HepG2 (cell line): ENCODE results near the gene ASPRV1. TPM values are rescaled to one million over a fixed set of nuclear protein-coding genes. Genes with fewer than 3 reads are reported as not detected.

ENCODE experiments used
- ATF4 ChIP-seq, 2 experiments: fragments of 450-650 bp in 1 of 2; sonication (generic) in 1 of 2; formaldehyde crosslinking; IDR thresholded peaks; 2 replicates each; pipeline versions ENCODE4 v1.5.0 to v1.8.0; 2020 to 2022; ENCODE audit warnings: mild to moderate bottlenecking in 1 of 2, missing genetic modification reagents in 1 of 2
- CBFB ChIP-seq: sonication (generic); formaldehyde crosslinking; IDR thresholded peaks from 2 replicates; pipeline ENCODE4 v1.4.0; 2020; ENCODE audit warnings: missing genetic modification reagents
- HNF1A ChIP-seq, 2 experiments: sonication (generic) in 1 of 2; formaldehyde crosslinking in 1 of 2; IDR thresholded peaks; 2 replicates each; pipeline versions ENCODE4 v1.4.0 to v1.6.1; 2016 to 2020; ENCODE audit warnings: borderline replicate concordance in 1 of 2, low read depth in 1 of 2, mild to moderate bottlenecking in 1 of 2, missing genetic modification reagents in 1 of 2
- MTF1 ChIP-seq: sonication (generic); formaldehyde crosslinking; IDR thresholded peaks from 2 replicates; pipeline ENCODE4 v1.5.0; 2020; ENCODE audit warnings: missing genetic modification reagents
- SP140L ChIP-seq: sonication (generic); formaldehyde crosslinking; IDR thresholded peaks from 2 replicates; pipeline ENCODE4 v1.4.0; 2020; ENCODE audit warnings: missing genetic modification reagents, borderline replicate concordance
- SRF ChIP-seq: IDR thresholded peaks from 2 replicates; pipeline ENCODE4 v1.6.1; 2011; ENCODE audit warnings: mild to moderate bottlenecking, low read depth, low read length, moderate library complexity
- ZBTB44 ChIP-seq: sonication (generic); formaldehyde crosslinking; IDR thresholded peaks from 2 replicates; pipeline ENCODE4 v1.4.0; 2020; ENCODE audit warnings: missing genetic modification reagents
- ZEB1 ChIP-seq: IDR thresholded peaks from 2 replicates; pipeline ENCODE4 v1.6.1; 2012; ENCODE audit warnings: mild to moderate bottlenecking, low read depth, inconsistent platforms; ENCODE audit not compliant: insufficient replicate concordance
- ZNF407 ChIP-seq: sonication (generic); formaldehyde crosslinking; IDR thresholded peaks from one replicate; pipeline ENCODE4 v1.5.1; 2020; ENCODE audit warnings: mild to moderate bottlenecking, missing genetic modification reagents; ENCODE audit errors: not compliant biosample characterization
- ZNF567 ChIP-seq: sonication (generic); formaldehyde crosslinking; IDR thresholded peaks from 2 replicates; pipeline ENCODE4 v1.8.1; 2023; ENCODE audit warnings: mild to moderate bottlenecking, missing genetic modification reagents, borderline replicate concordance
- polyA plus RNA-seq, 8 experiments: library from polyadenylated mRNA; depleted of rRNA in 3 of 8; stranded (reverse) in 7 of 8; unstranded in 1 of 8; fragments of >200 nt; fragmentation: Illumina TruSeq in 4 of 8; extraction: Trizol in 4 of 8; gene quantifications; 2 replicates each; pipeline versions ENCODE4 v1.2.1 to v1.2.3, GENCODE V29; 2011 to 2016; ENCODE audit warnings: low read depth in 4 of 8, missing spikeins in 1 of 8, mixed read lengths in 1 of 8; ENCODE audit not compliant: insufficient read depth in 1 of 8
- total RNA-seq, 5 experiments: library from RNA; depleted of rRNA; stranded (reverse); fragments of >200 nt; fragmentation: Illumina TruSeq; extraction: Trizol; gene quantifications; 2 replicates each; pipeline ENCODE4 v1.2.3, GENCODE V29; 2016; ENCODE audit warnings: low read depth in 1 of 5

ASPRV1 gene
- total and polyA plus RNA-seq, 2 of the 13 experiments (the other 11 are each of a cell fraction or from before 2014, with no cell fraction given), result 0.40 to 0.48 TPM

- no peak for TF ChIP-seq HNF1A (IDR thresholded peaks at IDR 0.05; ENCODE audit: low read depth)
- TF ChIP-seq HNF1A (CRISPR knock-in tag; IDR thresholded peaks at IDR 0.05; ENCODE audit: borderline replicate concordance), result no peak
- TF ChIP-seq SP140L (CRISPR knock-in tag), result no peak
- no peak for TF ChIP-seq ZBTB44
- TF ChIP-seq SRF, result no peak
- TF ChIP-seq ZEB1, result no peak
- 0 out of 2 replicates have a peak, but pooled peaks have one; percentile 52 for TF ChIP-seq ZNF567 (CRISPR knock-in tag)
- TF ChIP-seq CBFB (CRISPR knock-in tag), result no peak; the same call in 1 of the 2 replicates
- TF ChIP-seq MTF1 (CRISPR knock-in tag), result no peak
- no peak for TF ChIP-seq ZNF407 (CRISPR knock-in tag)
- peak in 1 of 2 experiments; percentile 32; a peak in 1 of 4 replicates for TF ChIP-seq ATF4 (CRISPR knock-in tag; IDR thresholded peaks at IDR 0.05)
Observed at GRCh38 chr2:69969126-69969983, 7.9 kb upstream of the ASPRV1 start (continued).
